GM21825 (cell line): ENCODE measurements around the gene BCKDHB.
A peak's percentile ranks its signal among the peaks of the same experiment; 100 is the strongest.

ENCODE experiments used
- ATAC-seq: cut with Tn5 transposase; IDR thresholded peaks from one replicate; pipeline ENCODE4 v1.9.1; 2021; ENCODE audit warnings: mild to moderate bottlenecking, moderate library complexity; ENCODE audit not compliant: unreplicated experiment

BCKDHB gene

DNA sequence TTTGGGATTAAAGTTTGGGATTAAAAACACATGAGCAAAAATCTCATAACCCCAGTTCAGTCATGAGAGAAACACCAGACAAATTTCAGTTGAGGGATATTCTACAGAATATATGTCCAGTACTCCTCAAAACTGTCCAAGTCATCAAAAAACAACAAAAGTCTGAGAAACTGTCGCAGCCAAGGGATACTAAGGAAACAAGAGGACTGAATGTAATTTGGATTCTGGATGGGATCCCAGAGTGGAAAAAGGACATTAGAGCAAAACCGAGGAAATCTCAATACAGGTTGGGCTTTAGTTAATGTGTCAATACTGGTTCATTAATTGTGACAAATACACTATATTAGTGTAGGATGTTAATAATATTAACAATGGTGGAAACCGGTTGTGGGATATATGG lies 219.3 kb downstream of the BCKDHB start:
- no peak for ATAC-seq

DNA sequence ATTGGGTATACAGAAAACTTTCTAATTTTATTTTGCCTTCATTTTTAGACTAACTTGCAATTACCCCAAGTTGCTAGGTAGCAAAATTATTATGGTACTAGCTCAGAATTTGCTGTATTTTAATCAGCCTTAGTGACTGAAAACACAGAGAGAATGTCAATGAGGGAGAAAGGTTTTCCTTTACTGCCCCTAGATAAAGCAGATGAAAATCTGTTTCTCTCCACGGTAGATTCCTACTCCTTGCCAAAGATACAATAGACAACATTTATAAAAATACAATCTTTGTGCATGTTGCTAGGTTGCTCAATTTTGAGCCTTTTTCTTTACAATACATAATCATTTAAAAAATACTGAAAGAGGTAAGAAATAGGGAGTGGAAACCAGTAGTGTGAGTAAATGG lies 222.2 kb downstream of the BCKDHB start:
- no peak for ATAC-seq

DNA sequence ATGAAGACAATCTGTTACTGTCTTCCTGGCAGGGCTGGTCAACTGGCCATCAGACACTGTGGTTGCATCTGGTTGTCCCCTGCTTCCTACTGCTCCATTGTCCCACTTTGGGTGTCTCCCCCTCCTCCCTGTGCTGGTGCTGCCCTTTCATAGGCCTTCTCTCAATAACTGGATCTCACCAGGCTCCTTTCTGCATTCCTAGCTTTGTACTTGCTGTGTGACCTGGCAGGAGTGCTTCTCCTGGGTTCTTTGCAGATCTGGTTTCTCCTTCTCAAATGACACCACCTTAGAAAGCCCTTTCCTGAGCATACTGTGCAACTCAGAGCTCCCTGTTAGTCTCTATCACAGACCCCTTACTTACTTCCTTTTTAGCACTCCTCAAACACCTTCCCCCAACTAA lies 223.0 kb downstream of the BCKDHB start:
- no peak for ATAC-seq

DNA sequence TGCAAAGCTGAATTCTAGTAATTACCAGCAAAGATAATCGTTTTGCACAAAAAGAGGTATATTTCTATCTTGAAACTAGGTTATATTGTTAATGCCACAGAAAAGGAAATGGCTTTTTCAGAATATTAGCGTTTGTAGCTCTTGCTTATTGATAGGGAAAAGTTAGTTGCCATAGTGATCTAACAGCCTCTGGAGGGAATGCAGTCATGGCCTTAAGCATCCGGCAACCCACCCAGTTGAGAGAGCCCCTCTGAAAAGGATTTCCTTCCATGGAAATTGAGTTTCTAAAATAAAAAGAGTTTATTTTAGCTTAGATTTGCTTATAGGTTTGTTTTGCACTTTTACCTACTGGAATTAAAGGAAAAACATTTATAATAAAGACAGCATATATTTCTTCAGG lies 224.5 kb downstream of the BCKDHB start:
- ATAC-seq: no peak

DNA sequence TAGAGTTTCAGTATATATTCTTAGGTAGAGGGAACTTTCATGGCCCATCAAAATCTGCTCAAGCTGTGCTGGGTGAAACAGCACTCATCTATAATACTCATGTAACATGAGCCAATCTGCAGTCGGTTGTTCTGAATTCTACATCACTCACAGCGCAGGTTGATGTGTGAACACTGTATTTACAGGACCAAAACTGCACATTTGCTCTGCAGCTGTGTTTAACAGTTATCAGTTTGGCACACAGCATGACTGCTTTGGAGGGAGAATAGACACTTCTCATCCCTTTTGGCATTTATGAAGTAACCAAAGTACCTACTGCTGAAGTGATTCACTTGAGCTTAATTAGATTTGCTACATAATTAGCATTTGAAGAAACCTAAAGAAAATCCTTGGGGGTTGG lies 225.1 kb downstream of the BCKDHB start:
- no peak for ATAC-seq

DNA sequence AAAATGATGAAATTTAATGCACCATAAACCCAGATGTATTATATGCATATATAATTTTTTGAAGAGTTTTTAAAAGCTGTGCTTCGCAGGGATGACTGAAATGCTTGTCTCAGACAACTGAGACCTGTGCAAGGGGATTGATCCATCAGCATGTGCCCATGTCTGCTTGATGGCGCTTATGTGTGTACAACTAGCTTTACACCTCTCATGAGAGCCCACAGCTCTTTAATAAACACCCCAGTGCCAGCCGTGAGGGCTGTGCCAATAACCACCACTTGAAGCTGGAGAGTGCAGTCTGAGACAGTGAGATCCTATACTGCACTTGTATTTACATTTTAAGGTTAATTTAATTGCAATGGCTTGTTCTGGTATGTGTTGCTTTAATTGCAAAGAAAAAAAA lies 225.5 kb downstream of the BCKDHB start:
- ATAC-seq: no peak

DNA sequence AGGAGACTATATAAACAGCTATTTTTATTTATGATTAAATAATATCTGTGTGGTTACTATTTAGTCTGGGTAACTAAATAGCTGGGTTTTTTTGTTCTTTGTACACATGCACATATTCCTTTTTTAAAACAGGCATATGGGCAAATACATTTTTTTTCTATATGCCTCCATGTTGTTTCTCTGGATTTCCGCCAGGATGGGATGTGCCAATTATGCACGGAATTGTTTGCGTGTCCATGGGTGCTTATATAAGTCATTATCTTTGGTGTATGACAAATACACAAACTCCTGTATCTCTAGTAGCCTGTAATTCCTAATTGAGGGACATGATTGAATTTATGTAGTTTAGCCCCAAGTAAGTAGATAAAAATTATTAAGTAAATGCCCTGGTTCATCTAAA lies 226.9 kb downstream of the BCKDHB start:
- no peak for ATAC-seq

DNA sequence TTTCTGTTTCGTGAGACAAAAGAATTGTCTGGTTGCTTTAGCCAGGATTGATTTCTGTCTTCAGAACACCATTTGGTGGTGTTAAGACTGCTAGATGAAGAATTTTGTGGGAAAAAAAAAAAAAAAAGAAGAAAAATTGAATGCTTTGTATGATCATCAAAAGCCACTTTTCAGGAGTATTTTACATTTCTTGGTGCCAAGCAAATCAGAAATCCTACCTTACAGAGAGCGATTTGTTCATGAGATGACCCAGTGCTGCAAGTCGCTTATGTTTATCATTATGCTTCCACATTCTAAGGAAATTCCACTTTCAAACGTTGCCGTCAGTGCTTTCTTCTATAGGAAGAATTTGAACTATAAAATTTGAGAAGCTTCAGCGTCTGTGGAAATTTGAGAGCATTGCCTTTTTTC lies 228.7 kb downstream of the BCKDHB start:
- ATAC-seq: no peak

DNA sequence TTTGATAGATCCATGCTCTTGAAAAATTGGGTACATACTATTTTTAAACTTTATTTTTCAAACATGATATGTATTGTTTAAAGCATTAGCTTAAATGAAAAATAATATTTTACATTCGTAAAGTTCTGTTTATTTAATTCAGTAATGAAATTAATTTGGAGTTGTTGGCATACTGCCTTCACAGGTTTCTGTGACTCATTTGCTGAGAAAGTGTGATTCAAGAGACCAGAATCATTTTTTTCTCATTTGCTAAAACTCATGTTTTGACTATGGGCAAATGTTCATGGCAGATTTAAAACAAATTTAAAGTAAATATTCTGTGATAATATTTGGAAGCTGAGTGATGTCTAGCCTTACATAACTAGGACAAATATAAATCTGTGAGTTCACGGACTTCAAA lies 230.4 kb downstream of the BCKDHB start:
- ATAC-seq: no peak

DNA sequence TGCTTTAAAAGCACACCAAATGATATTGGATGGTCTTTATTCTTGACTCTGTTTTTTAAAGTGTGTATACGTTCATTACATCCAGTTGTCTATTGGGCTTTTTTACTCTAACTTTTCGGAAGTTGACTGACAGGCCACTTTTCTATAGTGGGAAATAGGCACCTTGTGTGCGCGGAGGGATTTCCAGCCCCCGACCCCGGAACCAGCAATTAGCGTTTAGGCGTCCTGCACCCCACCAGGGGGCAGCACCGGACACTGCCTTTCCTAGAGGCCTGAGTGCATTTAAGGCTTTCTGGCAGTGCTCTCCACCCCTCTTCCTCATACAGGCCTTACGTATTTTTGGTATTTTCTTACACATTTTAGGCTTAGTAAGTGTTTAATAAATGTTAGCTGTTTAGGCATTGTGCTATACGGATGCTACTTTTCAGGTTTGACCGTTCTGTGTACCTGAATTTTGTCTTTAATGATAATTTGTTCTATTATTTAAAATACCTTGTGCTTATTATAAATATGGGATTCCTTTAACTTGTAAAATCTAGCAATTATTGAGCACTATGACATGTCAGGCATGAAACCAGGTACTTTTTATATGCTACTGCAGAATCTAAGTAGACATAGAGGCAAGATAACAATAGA lies 231.8 kb downstream of the BCKDHB start:
- ATAC-seq: peak; percentile 87

DNA sequence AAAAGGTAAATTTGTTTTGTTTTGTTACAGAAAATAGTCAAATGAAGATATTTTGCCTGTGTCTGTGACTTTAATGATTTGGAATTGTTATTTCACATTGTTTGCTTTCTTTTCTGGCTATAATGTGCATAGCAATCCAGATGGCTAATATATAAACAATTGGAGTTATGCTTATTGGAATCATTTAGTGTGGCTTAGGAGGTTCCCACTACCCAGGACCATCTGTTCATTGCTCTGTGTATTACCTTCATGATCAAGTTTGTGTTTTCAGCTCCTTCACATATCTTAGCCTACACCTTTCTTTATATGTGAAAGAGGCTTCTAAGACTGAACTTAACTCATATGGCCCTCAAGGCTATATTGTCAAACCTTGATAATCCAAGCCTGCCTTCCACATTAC lies 232.9 kb downstream of the BCKDHB start:
- ATAC-seq: no peak

DNA sequence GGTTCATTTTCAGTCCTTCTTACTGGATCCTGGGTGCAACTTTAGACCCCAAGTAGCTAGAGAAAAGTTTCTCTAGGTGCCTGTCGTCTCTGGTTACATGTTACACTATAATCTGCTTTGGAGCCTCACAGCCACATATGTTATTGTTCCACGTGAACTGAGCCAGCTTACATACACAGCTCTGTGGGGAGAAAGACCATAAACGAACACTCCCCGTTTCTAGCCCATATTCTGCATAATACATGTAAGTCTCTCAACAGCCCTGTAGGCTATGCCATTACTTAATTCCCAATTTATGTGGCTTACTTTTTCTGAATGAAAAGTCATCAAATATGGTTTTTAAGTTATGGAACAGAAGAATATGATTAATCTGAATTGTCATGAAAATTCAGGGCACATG lies 233.8 kb downstream of the BCKDHB start:
- no peak for ATAC-seq

DNA sequence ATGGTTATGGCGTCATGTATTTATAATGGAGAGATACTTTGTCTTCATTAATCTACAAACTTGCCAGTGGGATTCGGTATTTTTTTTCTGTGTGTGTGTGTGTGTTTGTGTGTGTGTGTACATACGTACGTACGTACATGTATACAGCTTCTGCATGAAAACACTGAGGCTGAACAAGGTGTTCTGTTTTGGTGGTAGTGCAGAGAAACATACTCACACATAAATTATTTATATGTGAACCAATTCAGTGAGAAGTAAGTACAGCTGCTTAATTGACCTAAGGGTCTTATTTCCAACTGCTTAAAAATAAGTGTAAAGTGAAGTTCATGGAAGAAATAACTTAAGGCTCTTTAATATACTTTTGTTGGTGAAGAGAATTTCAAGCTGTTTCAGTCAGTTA lies 234.2 kb downstream of the BCKDHB start:
- no peak for ATAC-seq

DNA sequence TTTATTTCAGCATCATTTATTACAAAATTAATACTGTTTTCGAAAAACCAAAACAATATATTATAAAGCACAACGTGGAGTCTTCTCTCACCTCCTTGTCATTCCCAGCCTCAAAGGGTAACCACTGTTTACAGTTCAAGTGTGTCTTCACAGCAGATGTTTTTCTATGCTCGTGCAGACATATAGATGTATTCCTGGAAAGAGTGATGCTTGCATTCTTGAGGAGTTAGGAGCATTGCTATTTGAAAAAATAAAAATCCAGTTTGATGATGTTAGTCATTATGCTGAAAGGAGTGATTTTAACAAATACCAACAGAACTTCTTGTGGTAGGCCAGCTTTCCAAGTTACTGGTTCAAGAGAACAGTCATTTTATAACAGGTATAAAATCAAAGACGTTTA lies 234.9 kb downstream of the BCKDHB start:
- ATAC-seq: no peak

DNA sequence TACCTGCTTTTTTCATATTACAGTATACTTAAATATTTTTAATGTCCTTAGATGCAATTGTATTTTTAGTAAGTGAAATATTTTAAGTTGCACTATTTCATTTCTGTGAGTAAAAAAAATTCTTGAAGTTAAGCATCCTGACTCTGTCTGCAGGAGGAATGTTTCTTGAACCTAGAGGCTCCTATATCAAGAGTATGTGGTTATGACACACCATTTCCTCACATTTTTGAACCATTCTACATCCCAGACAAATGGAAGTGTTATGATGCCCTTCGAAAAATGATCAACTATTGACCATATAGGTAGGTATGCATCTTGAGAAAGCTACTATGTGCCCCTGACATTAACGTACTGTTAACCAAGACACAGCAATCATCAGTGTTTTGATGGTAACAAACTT lies 237.0 kb downstream of the BCKDHB start:
- no peak for ATAC-seq

DNA sequence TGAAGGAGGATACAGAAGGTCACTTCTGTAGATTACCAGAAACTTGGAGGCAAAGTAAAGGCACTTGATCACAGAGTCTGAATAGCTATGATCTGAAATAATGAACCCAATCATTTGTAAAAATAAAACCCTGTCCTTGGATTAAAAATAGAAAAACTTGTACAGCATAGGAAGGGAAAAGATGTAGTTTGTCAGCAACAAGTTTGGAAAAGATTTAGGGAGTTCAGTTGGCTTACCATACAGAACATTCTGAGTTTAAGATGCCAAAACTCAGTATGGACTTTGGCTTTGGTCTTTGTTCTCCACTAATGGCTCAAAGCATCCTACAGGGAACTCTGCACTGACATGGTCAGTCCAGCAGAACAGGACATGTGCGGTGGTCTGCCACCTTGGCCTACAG lies 240.6 kb downstream of the BCKDHB start:
- no peak for ATAC-seq

DNA sequence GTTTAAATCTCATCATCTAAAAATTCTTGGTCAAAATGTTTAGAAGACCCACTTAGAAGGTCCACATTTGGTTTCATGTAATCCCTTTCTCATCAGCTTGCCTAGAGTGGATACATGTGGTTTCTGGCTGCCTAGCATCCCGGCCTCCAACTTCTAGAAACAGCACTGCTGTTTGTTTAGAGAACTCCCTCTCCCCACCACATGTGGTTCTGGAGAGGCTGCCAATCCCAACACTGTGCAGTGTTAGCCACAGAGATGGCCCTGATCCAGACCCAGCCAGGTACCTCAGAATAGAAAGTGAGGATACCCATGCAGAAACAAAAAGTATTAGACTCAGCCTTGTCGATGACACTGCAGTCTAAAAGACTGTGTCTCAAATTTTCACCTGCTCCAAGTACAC lies 241.8 kb downstream of the BCKDHB start:
- ATAC-seq: no peak

DNA sequence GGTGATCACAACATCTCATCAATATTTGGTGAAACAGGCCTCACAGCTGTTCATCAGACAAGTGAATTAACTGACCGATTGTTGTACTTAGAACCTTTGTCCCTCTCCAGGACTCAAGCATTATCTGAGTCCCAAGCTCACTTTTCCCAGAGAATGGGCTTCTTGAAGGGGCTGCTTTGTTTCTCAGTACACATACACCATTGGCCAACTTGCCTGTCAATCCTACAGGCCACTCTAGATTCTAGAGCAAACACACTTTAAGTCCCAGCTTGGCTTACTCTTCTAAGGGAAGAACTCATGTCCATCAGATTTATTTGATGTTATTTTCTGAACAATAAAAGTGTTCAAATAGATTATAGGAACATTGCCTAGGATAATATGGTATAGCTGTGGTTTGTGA lies 249.5 kb downstream of the BCKDHB start:
- ATAC-seq: no peak

DNA sequence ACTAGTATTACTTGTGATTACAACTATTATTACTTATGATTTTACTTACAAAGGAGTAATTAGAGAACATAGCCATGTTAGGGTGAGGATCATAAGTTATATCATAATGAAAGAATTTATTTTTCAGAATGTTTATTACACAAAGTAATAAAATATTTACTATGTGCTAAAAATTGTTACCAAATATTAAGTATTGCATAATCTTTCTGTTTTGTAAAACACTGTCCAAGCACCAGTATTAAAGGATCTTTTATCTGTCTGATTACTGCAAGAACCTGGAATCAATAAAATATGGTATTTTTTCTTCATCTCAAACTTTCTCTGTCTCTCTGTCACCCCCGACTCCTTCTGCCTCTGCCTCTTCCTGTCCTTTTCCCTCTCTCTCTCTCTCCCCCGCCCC lies 250.1 kb downstream of the BCKDHB start:
- ATAC-seq: no peak

DNA sequence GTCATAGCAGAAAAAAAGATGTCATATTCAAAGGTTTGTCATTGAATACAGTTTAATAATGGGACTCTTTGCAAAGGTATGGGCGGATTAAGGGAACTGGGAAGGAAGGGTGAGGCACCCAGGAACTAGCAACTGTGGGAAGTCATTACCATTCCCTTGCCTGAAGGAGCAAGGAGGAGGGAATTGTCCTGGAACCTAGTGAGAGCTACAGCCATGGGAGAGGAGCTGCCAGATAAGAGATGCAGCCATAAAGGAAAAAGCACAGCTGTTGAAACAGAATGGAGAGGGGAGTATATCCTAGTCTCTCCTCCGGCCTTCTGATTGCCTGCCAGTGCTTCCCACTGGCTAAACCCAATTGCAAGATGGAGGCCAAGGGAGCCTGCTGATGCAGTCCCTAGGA lies 250.6 kb downstream of the BCKDHB start:
- no peak for ATAC-seq

DNA sequence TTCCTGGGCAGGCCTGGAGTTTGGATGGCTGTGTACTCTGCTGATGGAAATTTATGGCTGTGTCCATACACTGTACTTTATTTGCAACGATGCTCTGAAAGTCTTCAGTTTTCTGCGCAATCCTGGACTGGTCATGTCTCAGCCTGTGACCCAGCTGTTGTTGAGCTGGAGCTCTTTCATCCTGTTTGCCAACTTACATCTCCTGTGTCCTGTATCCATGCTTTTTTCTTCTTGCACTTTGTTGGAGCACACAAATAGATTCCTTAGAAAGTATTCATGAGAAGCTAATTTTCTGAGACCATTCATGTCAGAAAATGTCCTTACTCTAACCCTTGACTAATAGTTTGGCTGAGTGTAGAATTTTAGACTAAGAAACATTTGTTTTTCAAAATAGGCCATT lies 251.2 kb downstream of the BCKDHB start:
- ATAC-seq: no peak

DNA sequence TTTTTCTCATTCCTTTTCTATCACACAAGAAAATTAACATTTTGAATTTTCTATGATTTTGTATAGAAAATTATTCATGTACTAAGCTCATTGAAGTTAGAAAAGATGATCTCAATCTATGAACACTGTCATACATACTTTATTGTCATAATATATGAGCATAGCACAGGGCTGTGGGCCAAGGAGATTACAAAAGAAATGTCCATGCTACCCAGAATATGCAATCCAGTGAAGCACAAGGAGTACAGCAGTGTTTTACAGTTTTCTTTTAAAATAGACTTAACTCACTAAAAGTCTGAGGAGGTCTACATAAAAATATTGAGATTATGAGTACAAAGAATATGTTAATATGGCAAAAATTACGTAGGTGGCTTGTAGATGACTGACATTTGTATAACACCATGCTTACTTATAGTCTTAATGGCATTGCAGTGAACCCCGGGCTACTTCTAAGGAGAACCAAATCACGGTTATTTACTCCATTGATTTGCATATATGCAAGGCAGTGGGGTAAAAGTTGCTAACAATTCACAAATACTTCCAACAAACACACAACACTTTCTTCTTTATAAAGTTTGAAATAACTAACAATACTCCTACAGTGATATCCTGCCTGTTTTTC lies 257.1 kb downstream of the BCKDHB start:
- no peak for ATAC-seq

DNA sequence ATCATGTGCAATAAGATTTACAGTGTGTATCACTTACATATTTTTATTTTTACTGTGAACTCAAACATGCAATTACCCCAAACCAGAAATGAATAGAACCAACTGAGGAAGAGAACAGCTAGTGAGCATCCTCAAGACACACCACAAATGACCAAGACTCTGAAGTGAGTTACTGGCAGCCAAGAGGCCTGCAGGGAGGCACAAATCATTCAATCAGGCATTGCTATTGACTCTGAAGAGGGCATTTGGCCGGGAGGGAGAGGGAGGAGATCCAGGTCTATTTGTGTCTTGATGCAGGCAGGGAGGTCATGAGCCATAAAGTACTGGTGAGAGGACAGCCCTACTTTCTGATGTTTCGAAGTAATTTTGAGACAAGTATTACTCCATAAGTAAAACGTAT lies 257.7 kb downstream of the BCKDHB start:
- no peak for ATAC-seq
